HL-60 (cell line): Measurements from ENCODE around the gene ARID4A.
A peak's percentile ranks its signal among the peaks of the same experiment; 100 is the strongest.

ENCODE experiments used
- DNase-seq, 2 experiments: peaks; one replicate each; pipeline ENCODE4 v3.0.0-alpha.2; 2010 to 2020; ENCODE audit warnings: low read depth in 1 of 2, low spot score in 1 of 2
- H3K27ac ChIP-seq: fragments of 250-450 bp; sonication (Bioruptor Pico); replicated peaks from 2 replicates; pipeline ENCODE4 v1.5.1; 2020; ENCODE audit warnings: mild to moderate bottlenecking, moderate library complexity
- H3K27me3 ChIP-seq: fragments of 250-450 bp; sonication (Bioruptor Pico); 2 replicates; pipeline ENCODE4 v1.5.1; 2021; ENCODE audit warnings: mild to moderate bottlenecking, moderate library complexity; ENCODE audit not compliant: insufficient read depth, poor library complexity, severe bottlenecking
- H3K4me3 ChIP-seq: replicated peaks from 2 replicates; pipeline ENCODE4 v1.5.1; 2011; ENCODE audit warnings: mild to moderate bottlenecking, control low read depth, low read length; ENCODE audit not compliant: insufficient read depth
- CTCF ChIP-seq: IDR thresholded peaks from one replicate; pipeline ENCODE4 v1.5.1; 2011; ENCODE audit warnings: low read length, control low read depth, inconsistent platforms; ENCODE audit not compliant: insufficient read depth
- GABPA ChIP-seq: IDR thresholded peaks from 2 replicates; pipeline ENCODE4 v1.6.1; 2012; ENCODE audit warnings: low read depth
- POLR2AphosphoS5 ChIP-seq: IDR thresholded peaks from 2 replicates; pipeline ENCODE4 v1.6.1; 2012; ENCODE audit warnings: low read depth
- REST ChIP-seq: IDR thresholded peaks from 2 replicates; pipeline ENCODE4 v1.6.1; 2012; ENCODE audit warnings: low read depth; ENCODE audit not compliant: insufficient replicate concordance
- SPI1 ChIP-seq: IDR thresholded peaks from 2 replicates; pipeline ENCODE4 v1.6.1; 2012; ENCODE audit warnings: low read depth, mild to moderate bottlenecking, borderline replicate concordance

Gene ARID4A

GRCh38 chr14:58299401-58300330 lies 1.3 kb downstream of the ARID4A start:
- TF ChIP-seq CTCF (no peak), SPI1 (no peak)
- peak in 1 of 2 experiments; percentile 7 for DNase-seq
- no peaks in the 10 kb centered on the region for H3K27me3 ChIP-seq
- peak overlapping the region; percentile 89 for H3K27ac ChIP-seq
- H3K4me3 ChIP-seq = peak overlapping the region; percentile 98

GRCh38 chr14:58301416-58301815 lies 3.1 kb downstream of the ARID4A start:
- no peak for TF ChIP-seq POLR2AphosphoS5
- TF ChIP-seq CTCF = no peak
- TF ChIP-seq REST = no peak
- no peak for TF ChIP-seq GABPA
- no peak for TF ChIP-seq SPI1

GRCh38 chr14:58305730-58306129 lies 7.4 kb downstream of the ARID4A start:
- Histone ChIP-seq H3K4me3 (no peak overlapping the region), H3K27me3 (no peaks in the 10 kb centered on the region), H3K27ac (no peak overlapping the region)
- no peak for DNase-seq
- no peak for TF ChIP-seq POLR2AphosphoS5
- TF ChIP-seq SPI1 = no peak
- TF ChIP-seq GABPA = no peak
- no peak for TF ChIP-seq REST
- no peak for TF ChIP-seq CTCF

More at GRCh38 chr14:58301416-58301815, 3.1 kb downstream of the ARID4A start:
- H3K27me3 ChIP-seq = no peaks in the 10 kb centered on the region
- no peak for DNase-seq
- no peak overlapping the region for H3K27ac ChIP-seq
- H3K4me3 ChIP-seq = no peak overlapping the region
